Heart right ventricle (tissue), 16 donors: ENCODE results near the gene VGLL4. TPM values are rescaled to one million over a fixed set of nuclear protein-coding genes. Genes with fewer than 3 reads are reported as not detected.

ENCODE experiments used
- ATAC-seq, 8 donors: fragments of 200-7000 bp; cut with Tn5 transposase; one replicate each; pipeline ENCODE4 v1.9.1; 2020; ENCODE audit warnings: mild to moderate bottlenecking in 8 of 8, moderate library complexity in 8 of 8, moderate number of reproducible peaks in 1 of 8
- DNase-seq, 2 donors: peaks; one replicate each; pipeline ENCODE4 v3.0.0-alpha.2; 2020
- H3K27ac ChIP-seq, 10 donors: fragments of 200-600 bp; sonication (generic) in 2 of 10; one replicate each; pipeline versions ENCODE4 v1.5.0 to v1.8.0; 2020 to 2022; ENCODE audit warnings: mild to moderate bottlenecking in 3 of 10
- H3K27me3 ChIP-seq, 7 donors: fragments of 200-600 bp; one replicate each; pipeline ENCODE4 v1.8.0; 2021 to 2022; ENCODE audit warnings: mild to moderate bottlenecking in 2 of 7
- H3K36me3 ChIP-seq, 9 donors: fragments of 200-600 bp; sonication (generic) in 1 of 9; one replicate each; pipeline versions ENCODE4 v1.5.0 to v1.8.0; 2020 to 2022; ENCODE audit warnings: mild to moderate bottlenecking in 2 of 9
- H3K4me1 ChIP-seq, 9 donors: fragments of 200-600 bp; sonication (generic) in 1 of 9; one replicate each; pipeline versions ENCODE4 v1.5.0 to v1.8.0; 2020 to 2022; ENCODE audit warnings: mild to moderate bottlenecking in 4 of 9
- H3K4me3 ChIP-seq, 10 donors: fragments of 200-600 bp; sonication (generic) in 2 of 10; one replicate each; pipeline versions ENCODE4 v1.5.0 to v1.8.0; 2020 to 2022; ENCODE audit warnings: mild to moderate bottlenecking in 7 of 10, moderate library complexity in 2 of 10
- H3K9me3 ChIP-seq, 11 donors: fragments of 200-600 bp in 10 of 11; sonication (generic) in 2 of 11; one replicate each; pipeline versions ENCODE4 v1.5.0 to v1.8.0; 2013 to 2022; ENCODE audit warnings: mild to moderate bottlenecking in 2 of 11, control low read depth in 1 of 11, moderate library complexity in 1 of 11
- WGBS, 2 donors: extraction: QIAGEN DNeasy Blood & Tissue Kit; methylation state at CpG; one replicate each; pipeline ENCODE4 v1.1.7; 2013; ENCODE audit warnings: inconsistent platforms in 1 of 2; 5-methylcytosine and 5-hydroxymethylcytosine counted together
- intact Hi-C, 10 donors: fragments of 100-400 bp; cut with DNase I; formaldehyde crosslinking; loops; one replicate each; pipeline versions ENCODE4 v1.11.1 to v1.14.2; 2022
- polyA plus RNA-seq, 2 donors: library from polyadenylated mRNA; stranded (reverse); fragments of 200-250 nt; gene quantifications; one replicate each; pipeline ENCODE4 v1.2.3, GENCODE V29; 2013
- total RNA-seq, 10 donors: library from RNA; stranded (reverse); fragmentation: NEBNext Ultra II Directional in 3 of 10; extraction: Animal tissue kit (Norgen Biotek cat#: 25700) in 3 of 10; gene quantifications; one replicate each; pipeline versions ENCODE4 v1.2.1 to v1.2.4, GENCODE V29; 2021 to 2023
- TF ChIP-seq, protein P1 (sequence below), 9 donors: fragments of 200-600 bp; sonication (generic) in 2 of 9; IDR thresholded peaks; one replicate each; pipeline versions ENCODE4 v1.5.0 to v1.8.0; 2021 to 2022; ENCODE audit warnings: antibody characterized with exemption in 9 of 9, mild to moderate bottlenecking in 5 of 9, moderate library complexity in 1 of 9
- donor health status: Arrhythmogenic right ventricular cardiomyopathy.
- donor health status: ischemic (EF 13 %, LVEDD 7.1; RV severe dilation, severe dysfunction).
- donor health status: healthy with polysubstance abuse.
- donor health status: DM: no; HTN: yes; CAD: no.
- donor health status: DM: no; HTN: no; CAD: no.
- donor health status: ischemic (EF 25% LVEDD 6.9; RV normal size, moderate dysfunction).
- donor health status: ischemic (EF 25% LVEDD 5.7; RV mildly dilated, moderate dysfunction).
- donor health status: healthy.
- donor health status: DM: yes; HTN: yes; CAD: no.
- donor health status: Ischemic cardiomyopathy.
- donor health status: ischemic (EF 35%, LVEDD 5.7; RV mildly dilated, moderate dysfunction).
- donor health status: nonischemic (EF 11% LVEDD 7.7; RV severe dilation, severe dysfunction).
- donor health status: DM: yes; HTN: yes; CAD: no.
- donor health status: PGD.
- donor health status: ischemic (EF 29% LVEDD 5.4; RV normal size, mild dysfunction).
- donor health status: nonischemic (EF 23%, LVEDD 6.1; RV moderate dilation, normal function).

The VGLL4 gene
- total and polyA plus RNA-seq, 12 donors = 14.5 to 46.1 (median 29.6) TPM

DNA sequence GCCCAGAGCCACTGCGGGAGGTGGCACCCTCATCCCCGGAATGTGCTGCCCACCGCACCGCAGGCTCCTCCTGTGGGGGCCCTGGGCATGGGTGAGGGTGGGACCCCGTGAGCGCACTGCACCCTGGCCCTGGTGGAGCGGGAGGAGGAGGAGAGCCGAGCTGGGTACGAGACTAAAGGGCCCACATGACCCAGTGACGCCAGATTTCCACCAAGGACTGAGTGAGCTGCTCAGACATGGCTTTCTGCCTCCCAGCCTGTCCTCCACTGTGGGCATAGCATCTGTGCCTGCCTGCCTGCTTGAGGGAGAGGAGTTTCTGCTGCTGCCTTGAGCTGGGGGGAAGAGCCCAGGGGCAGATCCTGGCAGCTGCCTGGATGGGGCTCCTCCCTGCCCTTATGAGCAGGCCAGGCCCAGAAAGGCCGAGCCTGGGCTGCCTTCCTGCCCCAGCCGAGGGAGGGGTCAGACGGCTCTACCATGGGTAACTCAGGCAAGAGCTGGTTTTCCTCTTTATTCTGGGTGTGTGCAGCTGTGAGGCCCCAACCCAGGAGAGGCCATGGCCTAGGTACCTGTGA, 88.4 kb downstream of the VGLL4 start:
- 82 to 84% methylated on average over 13 of the region's 13 CpGs for WGBS, 2 donors
- ATAC-seq (peak in 4 of 8 donors; percentile 3 to 29 (median 10)), DNase-seq (no peak)
- TF ChIP-seq, protein P1, sequence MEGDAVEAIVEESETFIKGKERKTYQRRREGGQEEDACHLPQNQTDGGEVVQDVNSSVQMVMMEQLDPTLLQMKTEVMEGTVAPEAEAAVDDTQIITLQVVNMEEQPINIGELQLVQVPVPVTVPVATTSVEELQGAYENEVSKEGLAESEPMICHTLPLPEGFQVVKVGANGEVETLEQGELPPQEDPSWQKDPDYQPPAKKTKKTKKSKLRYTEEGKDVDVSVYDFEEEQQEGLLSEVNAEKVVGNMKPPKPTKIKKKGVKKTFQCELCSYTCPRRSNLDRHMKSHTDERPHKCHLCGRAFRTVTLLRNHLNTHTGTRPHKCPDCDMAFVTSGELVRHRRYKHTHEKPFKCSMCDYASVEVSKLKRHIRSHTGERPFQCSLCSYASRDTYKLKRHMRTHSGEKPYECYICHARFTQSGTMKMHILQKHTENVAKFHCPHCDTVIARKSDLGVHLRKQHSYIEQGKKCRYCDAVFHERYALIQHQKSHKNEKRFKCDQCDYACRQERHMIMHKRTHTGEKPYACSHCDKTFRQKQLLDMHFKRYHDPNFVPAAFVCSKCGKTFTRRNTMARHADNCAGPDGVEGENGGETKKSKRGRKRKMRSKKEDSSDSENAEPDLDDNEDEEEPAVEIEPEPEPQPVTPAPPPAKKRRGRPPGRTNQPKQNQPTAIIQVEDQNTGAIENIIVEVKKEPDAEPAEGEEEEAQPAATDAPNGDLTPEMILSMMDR (IDR thresholded peaks at IDR 0.05) = no peak
- Histone ChIP-seq H3K4me3 (no peak overlapping the region), H3K36me3 (peaks cover 0 to 63% (median 8%) of the 10 kb centered on the region in 9 donors), H3K27me3 (no peaks in the 10 kb centered on the region), H3K27ac (peak overlapping the region; percentile 12 to 82 (median 48)), H3K9me3 (no peaks in the 10 kb centered on the region), H3K4me1 (peaks cover 35 to 93% (median 68%) of the 10 kb centered on the region in 9 donors)
- intact Hi-C loops = loop anchor here in 2 of 10 donors (5.0 to 10.0 kb wide), 2 partner anchors 87 to 170 kb away; partner anchors contain the start of gene VGLL4 (in 1 of the 2)

DNA sequence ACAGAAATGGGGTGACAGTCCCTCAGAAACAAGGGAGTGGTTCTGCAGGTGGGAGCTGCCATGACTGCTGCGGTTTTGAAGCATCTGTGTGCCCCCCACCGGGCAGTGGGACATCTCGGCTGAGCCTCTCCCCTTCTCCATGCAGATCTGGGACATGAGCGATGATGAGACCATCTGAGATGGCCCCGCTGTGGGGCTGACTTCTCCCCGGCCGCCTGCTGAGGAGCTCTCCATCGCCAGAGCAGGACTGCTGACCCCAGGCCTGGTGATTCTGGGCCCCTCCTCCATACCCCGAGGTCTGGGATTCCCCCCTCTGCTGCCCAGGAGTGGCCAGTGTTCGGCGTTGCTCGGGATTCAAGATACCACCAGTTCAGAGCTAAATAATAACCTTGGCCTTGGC, 89.0 kb downstream of the VGLL4 start:
- H3K4me3 ChIP-seq = no peak overlapping the region
- DNase-seq = no peak
- no peak for ATAC-seq
- WGBS, 2 donors = 92 to 94% methylated on average over 12 of the region's 12 CpGs
- no peaks in the 10 kb centered on the region for H3K9me3 ChIP-seq
- peaks cover 29 to 91% (median 62%) of the 10 kb centered on the region in 9 donors for H3K4me1 ChIP-seq
- H3K27ac ChIP-seq = peak overlapping the region in 7 of 10 donors; percentile 28 to 82 (median 68)
- H3K36me3 ChIP-seq = peaks cover 0 to 61% (median 8%) of the 10 kb centered on the region in 9 donors
- H3K27me3 ChIP-seq = no peaks in the 10 kb centered on the region
- intact Hi-C loops = loop anchor here in 3 of 10 donors (5.0 to 10.0 kb wide), 2 partner anchors 88 to 170 kb away; partner anchors contain the start of gene VGLL4 (in 2 of the 3)
- TF ChIP-seq, protein P1 (IDR thresholded peaks at IDR 0.05) = no peak

DNA sequence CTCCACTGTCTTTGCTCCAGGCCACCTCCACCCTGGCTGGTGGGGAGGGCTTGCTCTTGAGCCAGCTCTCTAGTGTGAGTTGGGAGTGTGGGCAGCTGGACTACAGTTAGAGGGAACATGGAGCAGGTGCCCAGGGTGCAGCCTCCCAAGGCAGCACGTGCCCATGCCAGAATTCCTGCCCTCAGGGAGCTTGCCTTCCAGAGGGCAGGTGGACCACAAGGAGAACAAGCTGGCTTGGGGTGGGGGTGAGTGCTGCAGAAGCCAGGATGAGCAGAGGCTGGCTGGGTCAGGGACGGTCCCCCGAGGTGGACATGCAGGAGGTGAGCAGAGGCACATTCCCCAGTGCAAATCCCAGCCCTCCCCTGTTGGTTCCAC, 89.5 kb downstream of the VGLL4 start:
- H3K4me3 ChIP-seq = no peak overlapping the region
- intact Hi-C loops = loop anchor here in 2 of 10 donors (5.0 to 10.0 kb wide), 2 partner anchors 88 to 169 kb away; partner anchors contain the start of gene VGLL4 (in 1 of the 2)

More for the DNA sequence above, 89.5 kb downstream of the VGLL4 start:
- Histone ChIP-seq H3K27ac (peak overlapping the region in 7 of 10 donors; percentile 31 to 82 (median 68)), H3K9me3 (no peaks in the 10 kb centered on the region), H3K36me3 (peaks cover 0 to 57% (median 8%) of the 10 kb centered on the region in 9 donors), H3K4me1 (peaks cover 28 to 91% (median 59%) of the 10 kb centered on the region in 9 donors), H3K27me3 (no peaks in the 10 kb centered on the region)
- 91% methylated on average over 3 of the region's 3 CpGs for WGBS, 2 donors
- ATAC-seq (peak in 5 of 8 donors; percentile 4 to 35 (median 5)), DNase-seq (no peak)
- TF ChIP-seq, protein P1 (IDR thresholded peaks at IDR 0.05) = no peak
